K562 (cell line): ENCODE data around the gene CHRNB1.

Experiments used
- CTCF ChIP-seq, 3 experiments: IDR thresholded peaks in 2 of 3; conservative IDR thresholded peaks in 1 of 3; 2 replicates each; pipeline ENCODE4 v1.5.1; 2011 to 2012; ENCODE audit warnings: low read length in 3 of 3, mild to moderate bottlenecking in 3 of 3, control low read depth in 2 of 3, improper control_type of control experiment in 1 of 3, inconsistent platforms in 1 of 3, low read depth in 1 of 3, mixed read lengths in 1 of 3, moderate library complexity in 1 of 3; ENCODE audit not compliant: insufficient read depth in 2 of 3
- HNRNPK ChIP-seq: fragments of 200-400 bp; formaldehyde crosslinking; IDR thresholded peaks from one replicate; pipeline ENCODE4 v1.6.1; 2018; ENCODE audit warnings: mild to moderate bottlenecking, low read depth, low read length; ENCODE audit not compliant: poor library complexity, severe bottlenecking
- KAT8 ChIP-seq: fragments of 450-650 bp; IDR thresholded peaks from 2 replicates; pipeline ENCODE4 v1.6.1; 2016; ENCODE audit warnings: low read depth, mild to moderate bottlenecking
- POLR2A ChIP-seq: fragments of 450-650 bp; conservative IDR thresholded peaks from 2 replicates; pipeline ENCODE4 v1.6.1; 2016
- POLR2AphosphoS5 ChIP-seq: IDR thresholded peaks from 2 replicates; pipeline ENCODE4 v1.6.1; 2011; ENCODE audit warnings: mild to moderate bottlenecking, low read depth, low read length, moderate library complexity; ENCODE audit not compliant: control insufficient read depth, insufficient read depth
- SLC30A9 ChIP-seq: fragments of 250-450 bp; sonication (Bioruptor Pico); IDR thresholded peaks from 2 replicates; pipeline ENCODE4 v1.8.0; 2022; ENCODE audit warnings: mild to moderate bottlenecking, moderate library complexity
- SNRNP70 ChIP-seq: fragments of 200-400 bp; formaldehyde crosslinking; optimal IDR thresholded peaks from 2 replicates; pipeline ENCODE3; 2017; ENCODE audit warnings: low read depth, low read length
- TCF3 ChIP-seq: sonication (generic); formaldehyde crosslinking; IDR thresholded peaks from 2 replicates; pipeline ENCODE4 v1.4.0; 2020; ENCODE audit warnings: mild to moderate bottlenecking, missing genetic modification reagents
- ZNF133 ChIP-seq: fragments of 250-450 bp; sonication (Bioruptor Pico); IDR thresholded peaks from 2 replicates; pipeline ENCODE4 v1.4.0; 2020; ENCODE audit warnings: mild to moderate bottlenecking
- ZNF512 ChIP-seq: IDR thresholded peaks from 2 replicates; pipeline ENCODE4 v1.6.1; 2016; ENCODE audit warnings: missing genetic modification characterization, missing compliant biosample characterization
- ZNF644 ChIP-seq: fragments of 200-800 bp; sonication (Bioruptor generic); IDR thresholded peaks from 2 replicates; pipeline ENCODE4 v1.6.1; 2016; ENCODE audit warnings: low read depth, missing genetic modification characterization, missing compliant biosample characterization

- TF ChIP-seq POLR2AphosphoS5 (no peak), ZNF133 (CRISPR knock-in tag) (no peak), HNRNPK (no peak), KAT8 (no peak), CTCF (IDR thresholded peaks at IDR 0.05 in 2 of 3, conservative IDR thresholded peaks at IDR 0.05 in 1 of 3; ENCODE audit: insufficient read depth in 2 of 3, low read depth in 1 of 3, low read length in 3 of 3) (no peak), SLC30A9 (CRISPR knock-in tag) (no peak), ZNF644 (tag) (no peak), SNRNP70 (no peak), ZNF512 (no peak), POLR2A (no peak), TCF3 (CRISPR knock-in tag) (no peak)
Measured at GRCh38 chr17:7468290-7468689, 23.4 kb downstream of the CHRNB1 start.
